HepG2 (cell line): ENCODE data around the gene TIMP3. TPM values are rescaled to one million over a fixed set of nuclear protein-coding genes. Genes with fewer than 3 reads are reported as not detected.

Experiments used
- ATAC-seq: fragments of 200-7000 bp; cut with Tn5 transposase; 3 replicates; pipeline ENCODE4 v1.9.1; 2020; ENCODE audit warnings: mild to moderate bottlenecking, moderate library complexity
- BruUV-seq: library from RNA; stranded (reverse); fragments of 400-500 nt; replicated peaks from 2 replicates; lab custom pipeline; 2021; lab: Mats Ljungman, UMichigan
- CTCF ChIA-PET: fragments of 300-600 bp; formaldehyde crosslinking; extraction: SDS; loops from one replicate; lab custom pipeline; 2021; ENCODE audit warnings: low total read pairs, inconsistent platforms, low intra/inter-chr PET ratio; lab: Yijun Ruan, JAX
- POLR2A ChIA-PET: fragments of 350-600 bp; sonication (Branson Sonifier 250); formaldehyde crosslinking; loops from one replicate; lab custom pipeline; 2020; ENCODE audit warnings: antibody characterized with exemption, inconsistent platforms; lab: Yijun Ruan, JAX
- DNase-seq: peaks from one replicate; pipeline ENCODE4 v3.0.0-alpha.2; 2015; ENCODE audit warnings: low spot score
- FAIRE-seq: peaks from 3 replicates; lab custom pipeline; 2011; peaks lifted over from hg19 to GRCh38; lab: Jason Lieb, UNC
- H2AFZ ChIP-seq: one replicate; pipeline ENCODE4 v1.6.1; 2011; ENCODE audit warnings: low read length, inconsistent platforms
- H3K27ac ChIP-seq: fragments of 300-600 bp; 3 replicates; pipeline ENCODE4 v1.8.0; 2011; ENCODE audit warnings: mixed run types, mild to moderate bottlenecking, mixed read lengths, low read length, inconsistent platforms; ENCODE audit not compliant: insufficient read depth; ENCODE audit errors: extremely low read length
- H3K27me3 ChIP-seq, 2 experiments: fragments of 200-600 bp in 1 of 2; 2 replicates in 1 of 2; 3 replicates in 1 of 2; pipeline versions ENCODE4 v1.6.0 to v1.8.0; 2011; ENCODE audit warnings: low read length in 2 of 2, mild to moderate bottlenecking in 2 of 2, moderate library complexity in 2 of 2, inconsistent platforms in 1 of 2; ENCODE audit not compliant: insufficient read depth in 2 of 2, control insufficient read depth in 1 of 2
- H3K36me3 ChIP-seq, 2 experiments: fragments of 200-600 bp in 1 of 2; replicated peaks in 1 of 2; 2 replicates in 1 of 2; 3 replicates in 1 of 2; pipeline versions ENCODE4 v1.5.1 to v1.8.0; 2011; ENCODE audit warnings: low read length in 2 of 2, inconsistent platforms in 1 of 2; ENCODE audit not compliant: insufficient read depth in 2 of 2, control insufficient read depth in 1 of 2
- H3K4me1 ChIP-seq: 2 replicates; pipeline ENCODE4 v1.5.1; 2012; ENCODE audit warnings: low read length, inconsistent platforms; ENCODE audit not compliant: insufficient read depth
- H3K4me2 ChIP-seq: 2 replicates; pipeline ENCODE4 v1.6.0; 2011; ENCODE audit warnings: low read depth, low read length, inconsistent platforms
- H3K4me3 ChIP-seq, 3 experiments: fragments of 200-600 bp in 1 of 3; sonication (generic), shearing (Covaris generic) in 1 of 3; replicated peaks in 1 of 3; 2 replicates each; pipeline ENCODE4 v1.5.1; 2011 to 2016; ENCODE audit warnings: low read length in 3 of 3, inconsistent platforms in 2 of 3, low read depth in 2 of 3, mild to moderate bottlenecking in 2 of 3, control low read depth in 1 of 3, mixed read lengths in 1 of 3; ENCODE audit not compliant: insufficient read depth in 1 of 3
- H3K79me2 ChIP-seq: one replicate; pipeline ENCODE4 v1.6.1; 2011; ENCODE audit warnings: low read length, inconsistent platforms; ENCODE audit not compliant: insufficient read depth
- H3K9ac ChIP-seq: 2 replicates; pipeline ENCODE4 v1.6.0; 2011; ENCODE audit warnings: mild to moderate bottlenecking, low read depth, low read length, inconsistent platforms; ENCODE audit not compliant: insufficient read depth
- H3K9me3 ChIP-seq: 2 replicates; pipeline ENCODE4 v1.5.1; 2012; ENCODE audit warnings: mild to moderate bottlenecking, low read length
- H4K20me1 ChIP-seq: 2 replicates; pipeline ENCODE4 v1.6.0; 2011; ENCODE audit warnings: inconsistent platforms, mild to moderate bottlenecking, low read length, moderate library complexity; ENCODE audit not compliant: insufficient read depth
- ARNT ChIP-seq: fragments of 450-650 bp; IDR thresholded peaks from 2 replicates; pipeline ENCODE4 v1.6.1; 2017
- HMG20A ChIP-seq: IDR thresholded peaks from 2 replicates; pipeline ENCODE4 v1.6.1; 2016; ENCODE audit warnings: borderline replicate concordance
- TARDBP ChIP-seq: sonication (generic); formaldehyde crosslinking; IDR thresholded peaks from 2 replicates; pipeline ENCODE4 v1.8.0; 2022; ENCODE audit warnings: mild to moderate bottlenecking, missing genetic modification reagents
- TEAD2 ChIP-seq: sonication (generic); formaldehyde crosslinking; IDR thresholded peaks from 2 replicates; pipeline ENCODE4 v1.9.0; 2021; ENCODE audit warnings: missing genetic modification reagents
- ZNF17 ChIP-seq: sonication (generic); formaldehyde crosslinking; IDR thresholded peaks from 2 replicates; pipeline ENCODE4 v1.5.0; 2020; ENCODE audit warnings: mild to moderate bottlenecking, missing genetic modification reagents
- ZNF562 ChIP-seq: sonication (generic); formaldehyde crosslinking; IDR thresholded peaks from 2 replicates; pipeline ENCODE4 v1.8.0; 2022; ENCODE audit warnings: missing genetic modification reagents, borderline replicate concordance
- ZNF570 ChIP-seq: sonication (generic); formaldehyde crosslinking; IDR thresholded peaks from 2 replicates; pipeline ENCODE4 v1.4.0; 2020; ENCODE audit warnings: mild to moderate bottlenecking, missing genetic modification reagents, borderline replicate concordance
- ZNF782 ChIP-seq: sonication (generic); formaldehyde crosslinking; IDR thresholded peaks from 2 replicates; pipeline ENCODE4 v1.4.0; 2020; ENCODE audit warnings: missing genetic modification reagents, mild to moderate bottlenecking, borderline replicate concordance
- WGBS: methylation state at CpG from one replicate; pipeline ENCODE4 v1.1.6; 2017; ENCODE audit warnings: low lambda C conversion rate; 5-methylcytosine and 5-hydroxymethylcytosine counted together
- in situ Hi-C: cut with HindIII; loops from 2 replicates; pipeline ENCODE4 v1.10.0; 2017; ENCODE audit warnings: low pct_unique_long_range_greater_than_20kb; ENCODE audit not compliant: extremely low pct_ligation_motif_present
- intact Hi-C: fragments of 100-400 bp; cut with micrococcal nuclease; formaldehyde crosslinking; loops from one replicate; pipeline ENCODE4 v1.10.0; 2022; ENCODE audit not compliant: unreplicated experiment
- polyA plus RNA-seq, 8 experiments: library from polyadenylated mRNA; depleted of rRNA in 3 of 8; stranded (reverse) in 7 of 8; unstranded in 1 of 8; fragments of >200 nt; fragmentation: Illumina TruSeq in 4 of 8; extraction: Trizol in 4 of 8; gene quantifications; 2 replicates each; pipeline versions ENCODE4 v1.2.1 to v1.2.3, GENCODE V29; 2011 to 2016; ENCODE audit warnings: low read depth in 4 of 8, missing spikeins in 1 of 8, mixed read lengths in 1 of 8; ENCODE audit not compliant: insufficient read depth in 1 of 8
- total RNA-seq, 5 experiments: library from RNA; depleted of rRNA; stranded (reverse); fragments of >200 nt; fragmentation: Illumina TruSeq; extraction: Trizol; gene quantifications; 2 replicates each; pipeline ENCODE4 v1.2.3, GENCODE V29; 2016; ENCODE audit warnings: low read depth in 1 of 5
- TF ChIP-seq, protein P1 (sequence below): sonication (generic); formaldehyde crosslinking; IDR thresholded peaks from 2 replicates; pipeline ENCODE4 v1.9.0; 2022; ENCODE audit warnings: missing genetic modification reagents, mild to moderate bottlenecking, borderline replicate concordance
- TF ChIP-seq, protein P2 (sequence below): sonication (generic); formaldehyde crosslinking; IDR thresholded peaks from 2 replicates; pipeline ENCODE4 v1.8.0; 2022; ENCODE audit warnings: missing genetic modification reagents, mild to moderate bottlenecking, moderate library complexity, borderline replicate concordance

Gene TIMP3
- total and polyA plus RNA-seq, 2 of the 13 experiments (the other 11 are each of a cell fraction or from before 2014, with no cell fraction given) = 57.3 to 86.6 TPM

DNA sequence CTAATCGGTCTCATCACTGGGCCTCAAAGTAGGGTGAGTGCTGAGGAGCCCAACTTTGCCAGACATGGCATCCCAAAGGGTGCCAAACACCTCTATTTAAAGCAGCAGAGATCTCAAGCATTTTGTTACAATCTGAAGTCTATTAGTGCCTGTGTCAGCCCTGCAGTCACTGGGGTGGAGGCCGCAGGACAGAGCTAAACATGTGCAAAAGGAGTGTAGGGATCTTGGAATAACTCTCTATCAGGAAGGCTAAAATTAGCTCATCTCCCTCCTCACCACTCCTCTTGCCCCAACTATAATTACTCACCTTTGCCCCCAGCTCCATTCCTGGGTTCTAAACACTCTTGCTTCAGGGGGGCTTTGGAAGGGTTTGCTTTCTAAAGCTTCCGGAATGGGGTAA, 87.5 kb downstream of the TIMP3 start:
- Histone ChIP-seq H3K27ac (no peak overlapping the region), H4K20me1 (no peaks in the 10 kb centered on the region)
- WGBS = 97% methylated on average over 2 of the region's 3 CpGs
- TF ChIP-seq ZNF562 (CRISPR knock-in tag) = no peak
- TF ChIP-seq ZNF782 (CRISPR knock-in tag) = no peak
- TF ChIP-seq HMG20A (CRISPR knock-in tag) = no peak
- no peak for TF ChIP-seq TEAD2 (CRISPR knock-in tag)
- no peak for TF ChIP-seq ARNT
- TF ChIP-seq TARDBP (CRISPR knock-in tag) = no peak
- TF ChIP-seq ZNF570 (CRISPR knock-in tag) = no peak
- no peak for TF ChIP-seq ZNF17 (CRISPR knock-in tag)
- TF ChIP-seq, protein P1, sequence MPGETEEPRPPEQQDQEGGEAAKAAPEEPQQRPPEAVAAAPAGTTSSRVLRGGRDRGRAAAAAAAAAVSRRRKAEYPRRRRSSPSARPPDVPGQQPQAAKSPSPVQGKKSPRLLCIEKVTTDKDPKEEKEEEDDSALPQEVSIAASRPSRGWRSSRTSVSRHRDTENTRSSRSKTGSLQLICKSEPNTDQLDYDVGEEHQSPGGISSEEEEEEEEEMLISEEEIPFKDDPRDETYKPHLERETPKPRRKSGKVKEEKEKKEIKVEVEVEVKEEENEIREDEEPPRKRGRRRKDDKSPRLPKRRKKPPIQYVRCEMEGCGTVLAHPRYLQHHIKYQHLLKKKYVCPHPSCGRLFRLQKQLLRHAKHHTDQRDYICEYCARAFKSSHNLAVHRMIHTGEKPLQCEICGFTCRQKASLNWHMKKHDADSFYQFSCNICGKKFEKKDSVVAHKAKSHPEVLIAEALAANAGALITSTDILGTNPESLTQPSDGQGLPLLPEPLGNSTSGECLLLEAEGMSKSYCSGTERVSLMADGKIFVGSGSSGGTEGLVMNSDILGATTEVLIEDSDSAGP = no peak
- TF ChIP-seq, protein P2, sequence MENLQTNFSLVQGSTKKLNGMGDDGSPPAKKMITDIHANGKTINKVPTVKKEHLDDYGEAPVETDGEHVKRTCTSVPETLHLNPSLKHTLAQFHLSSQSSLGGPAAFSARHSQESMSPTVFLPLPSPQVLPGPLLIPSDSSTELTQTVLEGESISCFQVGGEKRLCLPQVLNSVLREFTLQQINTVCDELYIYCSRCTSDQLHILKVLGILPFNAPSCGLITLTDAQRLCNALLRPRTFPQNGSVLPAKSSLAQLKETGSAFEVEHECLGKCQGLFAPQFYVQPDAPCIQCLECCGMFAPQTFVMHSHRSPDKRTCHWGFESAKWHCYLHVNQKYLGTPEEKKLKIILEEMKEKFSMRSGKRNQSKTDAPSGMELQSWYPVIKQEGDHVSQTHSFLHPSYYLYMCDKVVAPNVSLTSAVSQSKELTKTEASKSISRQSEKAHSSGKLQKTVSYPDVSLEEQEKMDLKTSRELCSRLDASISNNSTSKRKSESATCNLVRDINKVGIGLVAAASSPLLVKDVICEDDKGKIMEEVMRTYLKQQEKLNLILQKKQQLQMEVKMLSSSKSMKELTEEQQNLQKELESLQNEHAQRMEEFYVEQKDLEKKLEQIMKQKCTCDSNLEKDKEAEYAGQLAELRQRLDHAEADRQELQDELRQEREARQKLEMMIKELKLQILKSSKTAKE (CRISPR knock-in tag) = no peak
- TF ChIP-seq, all 625 proteins: peak for 0
- no peak for ATAC-seq
- CTCF ChIA-PET = no interaction called here
- Histone ChIP-seq H3K4me1 (no peaks in the 10 kb centered on the region), H3K4me2 (no peak overlapping the region), H3K27me3 (no peaks in the 10 kb centered on the region), H3K4me3 (no peak overlapping the region), H3K9me3 (no peaks in the 10 kb centered on the region), H2AFZ (no peak overlapping the region), H3K9ac (no peak overlapping the region), H3K79me2 (no peaks in the 10 kb centered on the region), H3K36me3 (no peaks in the 10 kb centered on the region)
- intact Hi-C loops = no loop called here
- in situ Hi-C loops = no loop called here
- POLR2A ChIA-PET = no interaction called here
- no TSS peak for BruUV-seq
- FAIRE-seq = no peak
- no peak for DNase-seq
